Caco-2 (cell line): ENCODE measurements around the gene ANKRD9. TPM values are rescaled to one million over a fixed set of nuclear protein-coding genes. Genes with fewer than 3 reads are reported as not detected.

Experiments used
- BruUV-seq: library from RNA; stranded (reverse); fragments of 400-500 nt; replicated peaks from 2 replicates; lab custom pipeline; 2021; lab: Mats Ljungman, UMichigan
- CTCF ChIA-PET: fragments of 300-600 bp; sonication (Branson Sonifier 250); formaldehyde crosslinking; loops from one replicate; lab custom pipeline; 2022; ENCODE audit warnings: antibody characterized with exemption; lab: Charles Lee
- POLR2A ChIA-PET: fragments of 300-600 bp; sonication (Branson Sonifier 250); formaldehyde crosslinking; loops from one replicate; lab custom pipeline; 2022; ENCODE audit warnings: antibody characterized with exemption; lab: Charles Lee
- DNase-seq, 2 experiments: peaks; one replicate each; pipeline versions ENCODE4 v3.0.0 to v3.0.0-alpha.2; 2020 to 2022
- H3K27me3 ChIP-seq: replicated peaks from 2 replicates; pipeline ENCODE4 v1.6.0; 2011; ENCODE audit warnings: low read length; ENCODE audit not compliant: control insufficient read depth, insufficient read depth
- H3K36me3 ChIP-seq: 2 replicates; pipeline ENCODE4 v1.5.1; 2011; ENCODE audit warnings: low read length; ENCODE audit not compliant: control insufficient read depth, insufficient read depth
- H3K4me1 ChIP-seq: fragments of 250-450 bp; sonication (Bioruptor Pico); 2 replicates; pipeline ENCODE4 v1.5.1; 2020; ENCODE audit warnings: mild to moderate bottlenecking
- H3K4me3 ChIP-seq: 2 replicates; pipeline ENCODE4 v1.5.1; 2011; ENCODE audit warnings: low read depth, mild to moderate bottlenecking, control low read depth, low read length
- H3K9me3 ChIP-seq: fragments of 250-450 bp; sonication (Bioruptor Pico); 2 replicates; pipeline ENCODE4 v1.5.1; 2020; ENCODE audit warnings: mild to moderate bottlenecking, moderate library complexity
- H3K27ac Mint-ChIP-seq: one replicate; pipeline ENCODE4 v1.8.0; 2022; ENCODE audit warnings: mixed read lengths; ENCODE audit not compliant: unreplicated experiment
- H3K27me3 Mint-ChIP-seq: one replicate; pipeline ENCODE4 v1.8.0; 2022; ENCODE audit warnings: mixed read lengths; ENCODE audit not compliant: insufficient read depth, unreplicated experiment
- H3K36me3 Mint-ChIP-seq: one replicate; pipeline ENCODE4 v1.8.0; 2022; ENCODE audit warnings: mild to moderate bottlenecking, mixed read lengths; ENCODE audit not compliant: insufficient read depth, unreplicated experiment
- H3K4me1 Mint-ChIP-seq: one replicate; pipeline ENCODE4 v1.8.0; 2022; ENCODE audit warnings: low read depth, mixed read lengths; ENCODE audit not compliant: unreplicated experiment
- H3K4me3 Mint-ChIP-seq: one replicate; pipeline ENCODE4 v1.8.0; 2022; ENCODE audit warnings: mild to moderate bottlenecking, moderate library complexity, mixed read lengths; ENCODE audit not compliant: unreplicated experiment
- H3K9me3 Mint-ChIP-seq: one replicate; pipeline ENCODE4 v1.8.0; 2022; ENCODE audit warnings: mixed read lengths; ENCODE audit not compliant: unreplicated experiment
- intact Hi-C: fragments of 100-400 bp; cut with micrococcal nuclease; formaldehyde crosslinking; loops from one replicate; pipeline ENCODE4 v1.10.0; 2022; ENCODE audit not compliant: unreplicated experiment
- total RNA-seq: library from RNA; stranded (reverse); gene quantifications from 2 replicates; pipeline ENCODE4 v1.2.3, GENCODE V29; 2022
- TF ChIP-seq, protein P1 (sequence below), 2 experiments: fragments of 200-600 bp in 1 of 2; IDR thresholded peaks; 1 replicate in 1 of 2; 2 replicates in 1 of 2; pipeline versions ENCODE4 v1.5.1 to v1.8.0; 2011 to 2022; ENCODE audit warnings: antibody characterized with exemption in 1 of 2, control low read depth in 1 of 2, inconsistent platforms in 1 of 2, low read depth in 1 of 2, low read length in 1 of 2, mild to moderate bottlenecking in 1 of 2, moderate library complexity in 1 of 2; ENCODE audit not compliant: insufficient read depth in 1 of 2, severe bottlenecking in 1 of 2, unreplicated experiment in 1 of 2

Gene ANKRD9
- total RNA-seq, 1 experiment from 2014 or later = 15.0 TPM

GRCh38 chr14:102517392-102518062, 8.0 kb upstream of the ANKRD9 start:
- Histone ChIP-seq H3K27me3 (no peaks in the 10 kb centered on the region), H3K4me1 (no peaks in the 10 kb centered on the region; the same call in 1 of the 2 replicates), H3K4me3 (peak overlapping the region; percentile 67), H3K9me3 (no peaks in the 10 kb centered on the region), H3K36me3 (no peaks in the 10 kb centered on the region)
- intact Hi-C loops = loop anchor here (2.0 kb wide), 1 partner anchor 201 kb away; no protein-coding TSS in a partner anchor
- H3K27ac Mint-ChIP-seq = no peak overlapping the region
- TF ChIP-seq, protein P1, sequence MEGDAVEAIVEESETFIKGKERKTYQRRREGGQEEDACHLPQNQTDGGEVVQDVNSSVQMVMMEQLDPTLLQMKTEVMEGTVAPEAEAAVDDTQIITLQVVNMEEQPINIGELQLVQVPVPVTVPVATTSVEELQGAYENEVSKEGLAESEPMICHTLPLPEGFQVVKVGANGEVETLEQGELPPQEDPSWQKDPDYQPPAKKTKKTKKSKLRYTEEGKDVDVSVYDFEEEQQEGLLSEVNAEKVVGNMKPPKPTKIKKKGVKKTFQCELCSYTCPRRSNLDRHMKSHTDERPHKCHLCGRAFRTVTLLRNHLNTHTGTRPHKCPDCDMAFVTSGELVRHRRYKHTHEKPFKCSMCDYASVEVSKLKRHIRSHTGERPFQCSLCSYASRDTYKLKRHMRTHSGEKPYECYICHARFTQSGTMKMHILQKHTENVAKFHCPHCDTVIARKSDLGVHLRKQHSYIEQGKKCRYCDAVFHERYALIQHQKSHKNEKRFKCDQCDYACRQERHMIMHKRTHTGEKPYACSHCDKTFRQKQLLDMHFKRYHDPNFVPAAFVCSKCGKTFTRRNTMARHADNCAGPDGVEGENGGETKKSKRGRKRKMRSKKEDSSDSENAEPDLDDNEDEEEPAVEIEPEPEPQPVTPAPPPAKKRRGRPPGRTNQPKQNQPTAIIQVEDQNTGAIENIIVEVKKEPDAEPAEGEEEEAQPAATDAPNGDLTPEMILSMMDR (IDR thresholded peaks at IDR 0.05; ENCODE audit: insufficient read depth in 1 of 2, low read depth in 1 of 2, low read length in 1 of 2, severe bottlenecking in 1 of 2, unreplicated experiment in 1 of 2) = peak in 1 of 2 experiments; percentile 23
- no peaks in the 10 kb centered on the region for H3K4me1 Mint-ChIP-seq
- POLR2A ChIA-PET = no interaction called here
- peak in 1 of 2 experiments; percentile 41 for DNase-seq
- H3K9me3 Mint-ChIP-seq = no peaks in the 10 kb centered on the region
- H3K27me3 Mint-ChIP-seq = no peaks in the 10 kb centered on the region
- H3K36me3 Mint-ChIP-seq = no peaks in the 10 kb centered on the region
- H3K4me3 Mint-ChIP-seq = peak overlapping the region; percentile 79
- CTCF ChIA-PET = interaction anchor here (2.1 kb wide), 1 partner anchor 79 kb away, joined by 7 read pairs; no protein-coding TSS in a partner anchor
- no TSS peak for BruUV-seq

GRCh38 chr14:102516531-102517391, 7.2 kb upstream of the ANKRD9 start:
- TF ChIP-seq, protein P1 (IDR thresholded peaks at IDR 0.05; ENCODE audit: insufficient read depth in 1 of 2, low read depth in 1 of 2, low read length in 1 of 2, severe bottlenecking in 1 of 2, unreplicated experiment in 1 of 2) = peak; percentile 48 to 89
- BruUV-seq = no TSS peak
- intact Hi-C loops = loop anchor here (1.0 to 2.0 kb wide), 2 partner anchors 78 to 200 kb away; no protein-coding TSS in a partner anchor
- H3K36me3 ChIP-seq = no peaks in the 10 kb centered on the region
- peak overlapping the region; percentile 85 for H3K4me3 Mint-ChIP-seq
- H3K27me3 Mint-ChIP-seq = no peaks in the 10 kb centered on the region
- DNase-seq = peak; percentile 69 to 82
- H3K4me1 ChIP-seq = no peaks in the 10 kb centered on the region; the same call in 1 of the 2 replicates
- POLR2A ChIA-PET = no interaction called here
- no peaks in the 10 kb centered on the region for H3K4me1 Mint-ChIP-seq
- H3K9me3 Mint-ChIP-seq = no peaks in the 10 kb centered on the region
- H3K9me3 ChIP-seq = no peaks in the 10 kb centered on the region
- H3K4me3 ChIP-seq = peak overlapping the region; percentile 67
- CTCF ChIA-PET = interaction anchor here (0.6 to 2.1 kb wide), 3 partner anchors 40 to 78 kb away, joined by 3 to 13 read pairs (median 7); no protein-coding TSS in a partner anchor
- H3K27me3 ChIP-seq = no peaks in the 10 kb centered on the region
- H3K36me3 Mint-ChIP-seq = no peaks in the 10 kb centered on the region
- no peak overlapping the region for H3K27ac Mint-ChIP-seq
